UCSD-AML1 (cell line): Measurements from ENCODE around the gene INKA1.
"Not testable (repeated sequence)": the region's sequence is repeated elsewhere in the genome, so short reads cannot be mapped to it uniquely, and the experiment has no call there.

ENCODE experiments used
- DNase-seq: peaks from one replicate; lab custom pipeline; 2025; ENCODE audit not compliant: unreplicated experiment; lab: John Stamatoyannopoulos, UW

INKA1 gene

DNA sequence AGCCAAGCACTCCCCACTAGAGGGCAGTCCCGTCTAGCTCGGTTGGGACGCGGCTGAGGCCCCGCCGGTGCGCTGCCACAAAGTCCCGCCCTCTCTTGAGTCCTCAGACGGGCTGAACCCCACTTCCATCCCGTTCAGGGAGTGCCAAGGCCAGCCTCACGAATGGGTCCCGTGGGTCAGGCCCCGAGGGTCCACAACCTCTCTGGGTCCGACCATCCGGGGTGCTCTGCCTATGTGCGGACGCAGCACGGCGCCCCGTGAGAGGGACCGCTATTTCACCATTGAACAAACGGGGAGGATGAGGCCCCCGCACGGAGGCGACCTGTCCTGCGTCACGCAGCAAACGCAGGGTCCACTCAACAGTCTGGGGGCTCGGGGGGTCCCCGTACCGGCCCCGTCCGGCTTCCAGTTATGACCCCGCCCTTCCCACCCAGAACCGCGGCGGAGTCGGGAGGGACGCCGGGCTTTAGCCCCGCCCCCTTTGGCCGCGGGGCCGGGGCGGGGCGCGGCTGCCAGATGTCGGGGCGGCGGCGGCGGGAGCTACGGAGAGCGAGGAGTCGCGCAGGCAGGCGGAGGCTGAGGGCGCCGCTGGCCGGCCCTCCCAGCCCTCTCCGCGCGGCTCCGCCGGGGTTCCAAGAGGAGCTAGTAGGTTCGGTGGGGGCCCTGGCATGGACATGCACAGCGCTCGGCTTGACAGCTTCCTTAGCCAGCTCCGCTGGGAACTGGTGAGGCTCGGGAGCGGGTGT is at the start of gene INKA1:
TSS of gene INKA1 (plus strand) at position 543 of the 746 bp plus-strand sequence. CDS start at position 675, 132 bp downstream.
- DNase-seq, result peak; percentile 90

DNA sequence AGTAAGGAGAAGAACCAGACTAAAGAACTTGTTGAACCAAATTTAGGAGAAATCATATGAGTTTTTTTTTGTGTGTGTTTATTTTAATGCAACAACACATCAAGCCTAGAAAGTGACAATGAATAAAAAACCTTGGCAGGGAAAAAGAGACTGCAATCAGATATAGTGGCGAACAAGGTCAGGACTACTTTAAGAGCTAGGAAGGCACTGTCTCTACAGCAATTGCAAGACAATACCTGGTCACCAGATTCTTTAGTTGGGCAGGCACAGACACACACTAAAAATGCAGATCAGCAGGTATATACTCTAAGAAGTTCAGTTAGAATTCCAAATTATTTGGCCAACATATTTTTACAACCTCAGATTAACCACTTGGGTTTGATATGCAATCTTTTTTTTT is 48.5 kb upstream of the INKA1 start:
- no peak for DNase-seq

DNA sequence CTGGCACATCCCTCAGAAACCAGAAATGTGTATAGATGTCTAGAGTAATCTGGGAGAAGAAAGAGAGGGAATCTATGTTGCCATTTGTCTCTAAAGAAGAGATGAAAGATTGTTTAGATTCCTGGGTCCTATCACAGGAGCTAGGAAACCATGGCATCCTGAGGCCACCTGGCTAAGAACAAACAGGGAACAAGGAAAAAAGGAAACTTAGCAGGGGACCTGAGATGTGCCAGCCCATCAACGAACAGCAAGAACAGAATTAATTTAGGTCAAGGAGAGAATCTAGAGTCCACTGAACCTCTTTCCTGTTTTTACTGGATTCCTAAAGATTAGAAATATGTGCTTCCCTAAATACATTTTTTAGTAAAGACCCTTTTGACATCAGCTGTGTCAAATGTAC is 47.0 kb upstream of the INKA1 start:
- DNase-seq, result no peak

DNA sequence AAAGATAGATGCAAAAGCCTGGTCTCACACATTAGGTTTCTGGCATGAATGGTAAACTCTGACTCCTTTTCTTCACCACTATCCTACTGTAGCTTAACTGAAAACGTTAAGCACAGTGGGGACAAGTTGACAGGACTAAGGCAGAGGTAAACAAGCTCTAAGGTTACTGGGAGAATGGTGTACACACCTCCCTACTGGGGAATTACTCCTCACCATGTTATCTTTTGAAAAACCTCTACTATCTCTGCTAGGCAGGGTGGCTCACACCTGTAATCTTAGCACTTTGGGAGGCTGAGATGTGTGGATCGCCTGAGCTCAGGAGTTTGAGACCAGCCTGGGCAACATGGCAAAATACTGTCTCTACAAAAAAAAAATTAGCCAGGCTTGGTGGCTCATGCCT is 45.9 kb upstream of the INKA1 start:
- DNase-seq, result no peak

DNA sequence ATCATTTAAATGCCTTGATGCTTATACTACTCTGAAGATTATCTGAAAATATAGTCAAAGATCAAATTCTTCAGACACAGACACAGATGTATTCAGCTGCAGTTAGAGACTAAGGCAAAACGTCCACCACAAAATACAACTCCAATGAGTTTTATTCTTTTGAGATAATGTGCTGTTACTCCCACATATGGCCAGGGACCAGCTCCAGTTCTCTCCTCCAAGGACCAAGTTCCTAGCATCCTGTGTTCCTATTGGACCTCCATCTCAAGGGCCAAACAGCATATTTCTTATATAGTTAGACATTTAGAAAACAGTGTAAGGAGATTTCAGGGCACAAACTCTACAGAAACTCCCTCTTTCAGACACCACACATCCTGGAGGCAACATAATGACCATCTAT is 43.8 kb upstream of the INKA1 start:
- DNase-seq, result no peak

DNA sequence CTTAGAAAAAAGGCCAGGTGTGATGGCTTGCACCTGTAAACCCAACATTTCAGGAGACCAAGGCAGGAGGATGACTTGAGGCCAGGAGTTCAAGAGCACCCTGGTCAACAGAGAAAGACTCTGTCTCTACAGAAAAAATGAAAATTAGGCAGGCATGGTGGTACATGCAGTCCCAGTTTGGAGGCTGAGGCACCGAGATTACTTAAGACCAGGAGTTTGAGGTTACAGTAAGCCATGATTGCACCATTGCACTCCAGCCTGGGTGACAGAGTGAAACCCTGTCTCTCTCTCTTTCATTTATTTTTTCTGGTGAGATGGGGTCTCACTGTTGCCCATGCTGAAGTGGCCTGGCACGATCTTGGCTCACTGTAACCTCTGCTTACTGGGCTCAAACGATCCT is 41.4 kb upstream of the INKA1 start:
- DNase-seq, result no peak

DNA sequence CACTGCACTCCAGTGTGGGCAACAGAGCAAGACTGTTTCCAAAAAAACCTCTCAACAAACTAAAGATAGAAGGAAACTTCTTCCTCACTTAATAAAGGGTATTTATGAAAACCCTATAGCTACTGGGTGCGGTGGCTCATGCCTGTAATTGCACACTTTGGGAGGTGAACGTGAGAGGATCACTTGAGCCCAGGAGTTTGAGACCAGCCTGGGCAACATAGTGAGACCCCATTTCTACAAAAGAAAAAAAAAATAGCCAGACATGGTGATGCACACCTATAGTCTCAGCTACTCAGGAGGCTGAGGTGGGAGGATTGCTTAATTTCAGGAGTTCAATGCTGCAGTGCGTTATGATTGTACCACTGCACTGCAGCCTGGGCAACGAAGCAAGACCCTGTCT is 39.1 kb upstream of the INKA1 start:
- no peak for DNase-seq

DNA sequence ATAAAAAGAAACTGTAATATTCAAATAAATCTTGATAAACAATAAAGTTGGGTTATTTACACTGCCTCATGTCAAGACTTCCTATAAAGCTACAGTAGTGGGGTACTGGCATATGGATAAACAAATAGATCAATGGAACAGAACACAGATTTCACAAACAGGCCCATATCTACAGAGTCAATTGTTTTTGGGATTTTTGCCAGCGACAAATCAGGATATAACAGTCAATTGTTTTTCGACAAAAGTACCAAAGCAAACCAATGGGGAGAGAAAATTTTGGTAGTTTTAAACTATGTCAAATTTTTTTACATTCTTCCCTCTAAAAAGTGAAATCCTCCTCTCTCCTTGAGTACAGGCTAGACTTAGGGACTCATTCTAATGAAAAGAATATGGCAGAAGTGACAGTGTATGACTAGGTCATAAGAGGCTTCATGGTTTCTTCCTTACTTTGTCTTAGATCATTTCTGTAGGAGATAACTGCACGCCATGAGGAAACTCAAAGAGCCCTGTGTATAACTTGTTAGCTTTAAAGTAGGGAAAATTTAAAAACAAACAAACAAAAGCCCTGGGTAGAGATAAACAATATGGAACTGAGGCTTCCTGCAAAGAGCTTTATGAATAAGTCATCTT is 33.7 kb upstream of the INKA1 start:
- no peak for DNase-seq

DNA sequence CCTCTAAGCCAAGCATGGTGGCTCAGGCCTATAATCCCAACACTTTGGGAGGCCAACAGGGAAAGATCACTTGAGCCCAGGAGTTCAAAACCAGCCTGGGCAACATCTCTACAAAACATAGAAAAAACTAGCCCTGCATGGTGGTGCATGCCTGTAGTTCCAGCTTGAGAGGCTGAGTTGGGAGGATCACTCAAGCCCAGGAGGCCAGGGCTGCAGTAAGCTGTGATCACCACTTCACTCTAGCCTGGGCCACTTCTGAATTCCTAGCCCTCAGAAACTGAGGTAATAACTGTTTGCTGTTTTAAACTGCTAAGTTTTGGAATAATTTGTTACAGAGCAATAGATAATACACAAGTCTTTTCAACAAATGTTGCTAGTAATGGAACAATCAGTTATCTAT is 33.1 kb upstream of the INKA1 start:
- DNase-seq, result no peak

DNA sequence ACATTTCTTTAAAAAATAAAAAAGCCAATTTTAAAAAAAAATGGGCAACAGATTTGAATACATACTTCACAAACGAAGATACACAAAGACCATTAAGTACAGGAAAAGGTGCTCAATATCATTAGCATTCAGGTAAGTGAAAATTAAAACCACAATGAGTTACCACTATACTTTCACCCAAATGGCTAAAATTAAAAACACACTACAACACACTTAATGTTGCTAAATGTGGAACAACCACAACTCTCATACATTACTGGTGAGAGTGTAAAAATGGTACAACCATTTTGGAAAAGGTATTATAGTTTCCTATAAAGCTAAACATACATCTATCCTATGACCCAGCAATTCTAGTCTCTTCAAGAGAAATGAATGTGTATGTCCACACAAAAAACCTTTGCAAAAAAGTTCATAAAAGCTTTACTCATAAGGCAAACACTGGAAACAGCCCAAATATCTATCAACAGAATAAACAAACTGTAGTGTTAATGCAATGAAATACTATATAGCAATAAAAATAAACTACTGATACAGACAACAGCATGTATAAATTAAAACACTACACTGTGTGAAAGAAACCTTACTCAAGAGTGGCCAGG is 31.6 kb upstream of the INKA1 start:
- no peak for DNase-seq

DNA sequence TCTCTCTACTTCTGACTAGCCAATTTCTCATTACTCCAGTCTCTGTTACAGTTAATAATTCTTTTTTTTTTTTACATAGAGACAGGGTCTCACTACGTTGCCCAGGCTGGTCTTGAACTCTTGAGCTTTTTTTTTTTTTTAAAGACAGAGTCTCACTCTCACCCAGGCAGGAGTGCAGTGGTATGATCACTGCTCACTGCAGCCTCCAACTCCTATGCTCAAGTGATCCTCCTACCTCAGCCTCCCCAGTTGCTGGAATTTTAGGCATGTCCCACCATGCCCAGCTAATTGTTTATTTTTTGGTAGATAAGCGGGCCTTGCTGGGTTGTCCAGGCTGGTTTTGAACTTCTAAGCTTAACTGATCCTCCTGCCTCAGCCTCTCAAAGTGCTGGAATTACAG is 30.4 kb upstream of the INKA1 start:
- no peak for DNase-seq

DNA sequence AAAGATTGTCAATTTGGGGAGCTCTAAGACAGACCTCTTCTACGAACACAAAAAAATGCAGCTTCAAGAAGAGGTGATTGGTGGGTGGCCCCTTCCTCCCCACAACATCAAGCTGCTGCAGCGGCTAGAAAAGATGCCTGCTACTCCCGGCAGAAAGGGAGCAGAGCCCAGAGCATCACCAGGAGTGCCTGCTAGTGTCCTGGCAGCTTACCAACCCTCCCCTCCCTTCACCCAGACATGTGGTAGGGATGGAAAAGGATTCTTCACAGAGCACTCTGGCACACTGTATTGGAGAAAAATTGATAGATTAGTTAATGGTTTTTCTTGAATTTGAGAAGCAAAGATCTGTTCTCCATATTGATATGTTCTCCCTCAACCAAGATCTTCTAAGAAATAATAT is 27.5 kb upstream of the INKA1 start:
- no peak for DNase-seq

DNA sequence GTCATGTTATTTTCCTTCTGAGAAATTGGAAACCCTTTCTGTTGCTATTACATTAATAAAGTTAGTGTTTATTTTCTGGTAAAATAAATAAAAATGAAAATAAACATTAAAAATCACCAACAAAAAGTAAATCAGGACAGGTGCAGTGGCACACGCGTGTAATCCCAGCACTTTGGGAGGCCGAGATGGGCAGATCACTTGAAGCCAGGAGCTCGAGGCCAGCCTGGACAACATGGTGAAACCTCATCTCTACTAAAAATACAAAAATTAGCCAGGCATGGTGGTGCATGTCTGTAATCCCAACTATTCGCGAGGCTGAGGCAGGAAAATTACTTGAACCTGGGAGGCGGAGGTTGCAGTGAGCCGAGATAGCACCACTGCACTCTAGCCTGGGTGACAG is 27.0 kb upstream of the INKA1 start:
- not testable (repeated sequence) for DNase-seq

DNA sequence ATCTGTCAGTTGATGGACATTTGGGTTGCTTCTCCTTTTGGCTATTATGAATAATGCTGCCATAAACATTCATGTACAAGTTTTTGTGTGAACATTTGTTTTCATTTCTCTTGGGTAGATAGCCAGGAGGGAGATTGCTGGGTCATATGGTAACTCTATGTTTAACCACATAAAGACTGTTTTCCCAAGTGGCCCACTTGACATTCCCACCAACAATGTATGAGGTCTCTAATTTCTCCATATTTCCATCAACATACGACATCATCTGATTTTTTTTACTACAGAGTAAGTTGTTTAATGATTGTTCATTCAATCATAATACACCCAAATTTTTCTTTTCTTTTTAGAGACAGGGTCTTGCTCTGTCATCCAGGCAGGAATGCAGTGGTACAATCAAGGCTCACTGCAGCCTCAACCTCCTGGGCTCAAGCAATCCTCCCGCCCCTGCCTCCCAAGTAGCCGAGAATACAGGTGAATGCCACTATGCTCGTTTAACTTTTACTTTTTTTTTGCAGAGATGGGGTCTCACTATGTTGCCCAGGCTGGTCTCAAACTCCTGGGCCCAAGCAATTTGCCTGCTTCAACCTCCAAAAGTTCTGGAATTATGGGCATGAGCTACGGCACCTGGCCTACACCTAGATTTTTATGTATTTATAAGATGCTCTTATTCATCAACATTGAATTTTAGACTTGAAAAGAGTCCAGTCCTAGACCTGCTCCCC is 23.5 kb upstream of the INKA1 start:
- DNase-seq, result no peak

DNA sequence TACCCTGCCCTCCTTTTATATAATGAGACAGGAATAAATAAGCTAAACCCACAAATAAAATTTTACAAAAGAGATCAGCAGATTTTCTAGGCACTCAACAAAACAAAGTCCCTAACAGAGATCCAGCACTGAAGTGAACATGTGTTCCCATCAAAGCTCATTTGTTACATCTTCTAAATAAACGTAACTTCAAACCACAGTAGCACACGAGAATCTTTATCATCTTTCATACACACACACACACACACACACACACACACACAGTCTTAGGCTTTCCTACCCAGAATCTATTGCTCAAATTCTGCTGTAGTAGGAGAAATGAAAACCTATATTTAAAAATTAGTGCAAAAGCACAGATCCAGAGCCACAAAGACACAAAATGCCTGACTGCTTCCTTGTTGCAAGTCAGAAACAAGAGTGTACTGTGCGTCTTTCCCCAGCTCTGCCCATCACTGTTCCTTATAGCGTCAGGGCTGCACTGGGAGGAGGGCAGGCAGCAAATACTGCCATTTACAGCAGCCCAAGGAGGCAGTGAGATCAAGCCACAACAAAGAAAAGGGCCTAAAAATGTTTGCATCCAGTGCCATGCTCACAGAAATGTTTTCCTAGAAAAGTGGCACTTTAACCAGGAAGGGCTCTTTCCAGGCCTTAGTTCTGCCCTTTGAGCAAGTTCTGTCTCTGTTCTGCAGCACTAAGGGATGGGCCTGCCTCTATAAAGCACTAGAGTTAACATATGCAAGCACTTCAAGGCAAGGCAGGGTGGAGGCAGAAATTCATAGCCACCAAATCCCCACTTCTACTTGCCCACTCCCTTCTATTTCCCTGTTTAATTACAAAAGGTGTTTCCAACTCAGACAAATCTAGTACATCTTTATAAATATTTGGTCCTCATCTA is 22.7 kb upstream of the INKA1 start:
- DNase-seq, result no peak

DNA sequence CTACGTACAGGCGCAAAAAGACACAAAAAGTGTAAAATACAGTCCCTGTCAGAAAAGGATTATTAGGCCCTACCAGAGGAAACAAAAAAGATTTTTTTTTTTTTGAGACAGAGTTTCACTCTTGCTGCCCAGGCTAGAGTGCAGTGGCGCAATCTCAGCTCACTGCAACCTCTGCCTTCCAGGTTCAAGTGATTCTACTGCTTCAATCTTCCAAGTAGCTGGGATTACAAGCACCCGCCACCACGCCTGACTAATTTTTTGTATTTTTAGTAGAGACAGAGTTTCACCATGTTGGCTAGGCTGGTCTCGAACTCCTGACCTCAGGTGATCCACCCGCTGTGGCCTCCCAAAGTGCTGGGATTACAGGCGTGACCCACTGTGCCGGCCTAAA is 22.1 kb upstream of the INKA1 start:
- not testable (repeated sequence) for DNase-seq

DNA sequence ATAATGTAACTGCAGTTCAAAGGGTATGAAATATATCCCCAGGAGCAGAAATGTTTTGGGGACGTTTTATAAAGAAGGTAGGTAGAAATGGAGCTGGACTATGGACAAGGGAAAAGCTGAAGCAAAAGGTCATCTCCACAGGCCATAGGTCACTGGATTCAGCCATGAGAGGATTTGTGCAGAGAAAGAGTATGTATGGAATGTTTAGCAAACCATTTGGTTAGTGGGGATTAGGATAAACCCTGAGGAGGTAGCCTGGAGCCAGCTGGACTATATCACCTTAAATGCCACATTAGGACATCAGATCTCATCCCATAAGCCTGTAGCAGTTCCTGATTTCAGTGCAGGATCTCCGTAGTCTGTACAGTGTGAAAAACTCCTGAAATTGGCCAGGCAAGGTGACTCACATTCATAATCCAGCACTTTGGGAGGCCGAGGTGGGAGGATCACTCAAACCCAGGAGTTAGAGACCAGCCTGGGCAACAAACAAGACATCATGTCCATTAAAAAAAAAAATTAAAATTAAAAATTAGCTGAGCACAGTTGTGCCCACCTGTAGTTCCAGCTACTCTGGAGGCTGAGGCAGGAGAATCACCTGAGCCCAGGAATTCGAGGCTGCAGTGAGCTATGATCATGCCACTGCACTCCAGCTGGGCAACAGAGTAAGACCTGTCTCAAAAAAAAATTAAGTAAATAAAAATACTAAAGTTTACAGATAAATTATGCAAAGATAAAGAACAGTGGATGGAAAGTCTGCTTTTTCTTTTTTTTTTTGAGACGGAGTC is 21.5 kb upstream of the INKA1 start:
- DNase-seq, result no peak

DNA sequence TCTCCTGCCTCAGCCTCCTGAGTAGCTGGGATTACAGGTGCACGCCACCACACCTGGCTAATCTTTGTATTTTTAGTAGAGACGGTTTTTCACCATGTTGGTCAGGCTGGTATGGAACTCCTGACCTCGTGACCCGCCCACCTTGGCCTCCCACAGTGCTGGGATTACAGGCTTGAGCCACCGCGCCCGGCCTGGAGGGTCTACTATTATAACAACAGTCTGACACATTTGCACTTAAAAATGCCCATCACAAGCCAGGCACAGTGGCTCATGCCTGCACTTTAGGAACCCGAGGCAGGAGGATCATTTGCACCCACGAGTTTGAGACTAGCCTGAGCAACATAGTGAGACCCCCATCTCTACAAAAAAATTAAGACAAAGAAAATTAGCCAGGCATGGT is 20.8 kb upstream of the INKA1 start:
- DNase-seq, result not testable (repeated sequence)

DNA sequence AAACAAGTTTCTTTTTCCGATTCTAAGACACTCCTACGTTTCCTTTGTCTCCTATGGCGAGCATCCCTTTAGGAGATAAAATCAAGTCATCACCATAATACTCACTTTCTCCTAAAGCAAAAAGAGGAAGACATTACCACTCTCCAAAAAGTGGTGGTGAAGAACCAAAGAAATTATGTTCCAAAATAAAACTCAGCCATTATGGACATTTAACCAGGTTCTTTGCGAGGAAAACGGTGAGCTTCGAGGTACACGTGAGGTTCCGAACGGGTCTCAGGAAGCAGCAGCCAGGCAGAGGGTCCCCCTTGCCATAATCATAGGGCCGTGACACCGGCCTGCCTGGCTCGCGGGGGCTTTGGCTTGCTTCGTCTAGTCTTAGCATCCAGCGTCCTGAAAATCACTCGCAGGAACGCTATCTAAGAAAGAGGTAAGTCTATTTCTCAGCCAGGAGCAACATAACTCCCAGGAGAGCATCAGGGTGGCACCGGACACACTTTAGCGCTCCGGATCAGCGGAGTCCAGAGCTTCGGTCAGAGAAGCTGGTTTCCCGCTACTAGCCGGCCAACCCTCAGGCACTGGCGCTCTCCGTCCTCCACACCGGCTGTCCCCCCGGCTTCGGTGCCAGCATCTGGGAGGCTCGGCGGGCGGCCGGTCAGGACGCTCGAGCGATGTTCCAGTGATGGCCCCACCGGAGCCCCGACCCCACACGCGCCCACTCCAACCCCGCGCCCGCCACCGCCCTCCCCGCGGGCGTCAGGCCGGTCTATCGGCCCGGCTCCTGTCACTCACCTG is 17.3 kb upstream of the INKA1 start:
- DNase-seq, result peak; percentile 63
